Purkinje cell (primary cell): ENCODE results near the gene NCBP2L. TPM values are rescaled to one million over a fixed set of nuclear protein-coding genes. Genes with fewer than 3 reads are reported as not detected.

Source experiments
- polyA plus RNA-seq: library from polyadenylated mRNA; unstranded; fragments of >200 nt; fragmentation: Nextera tagmentation; gene quantifications from 2 replicates; pipeline ENCODE4 v1.2.1, GENCODE V29; 2014

Gene NCBP2L
- 1.4 TPM in 1 of 2 replicates, not detected in the other for polyA plus RNA-seq

GRCh38 chrX:107777536-107777832 lies at the start of gene NCBP2L:
Gene NCBP2L, plus strand, starts transcription at chrX:107777733. Its CDS starts 16,488 bp downstream, at chrX:107794221.

DNA sequence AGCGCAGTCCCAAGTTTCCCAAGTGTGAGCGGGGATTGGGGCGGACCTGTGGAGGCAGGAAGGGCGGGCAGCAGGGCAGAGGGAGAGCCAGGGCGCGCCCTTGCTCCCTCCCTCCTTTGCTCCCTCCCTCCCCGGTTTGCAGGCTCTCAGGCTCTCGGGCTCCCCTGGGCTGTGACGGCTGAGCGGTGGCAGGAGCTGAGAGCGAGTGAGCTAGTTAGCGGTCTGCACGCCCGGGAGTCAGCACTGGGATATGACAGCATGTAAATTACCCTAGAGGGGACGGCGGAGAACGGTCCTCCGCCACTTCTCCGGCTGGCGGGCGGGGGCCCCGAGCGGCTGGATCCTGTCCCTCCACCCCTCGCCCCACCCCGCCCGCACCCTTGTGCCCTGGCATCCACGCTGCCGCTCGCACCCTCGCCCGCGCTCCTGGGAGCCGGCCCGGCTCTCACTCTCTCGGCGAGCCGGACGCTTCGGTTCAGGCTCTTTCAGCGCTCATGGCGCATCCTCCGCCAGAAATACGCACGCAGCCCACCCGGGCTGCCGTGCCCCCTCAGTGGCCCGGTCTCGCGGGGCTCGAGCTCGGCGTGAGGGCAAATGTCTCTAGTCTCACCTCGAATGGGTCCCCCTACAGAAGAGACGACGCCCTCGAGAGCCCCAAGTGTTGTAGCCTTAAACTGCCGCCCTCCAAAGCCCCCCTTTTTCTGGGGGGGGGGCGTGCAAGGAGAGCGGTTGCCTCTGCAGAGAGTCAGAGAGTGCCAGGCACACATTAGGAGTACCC lies 1.6 kb upstream of the NCBP2L start, which contains the start of gene TSC22D3:
Gene TSC22D3, minus strand, starts transcription at position 54 of the 778 bp plus-strand sequence. CDS start 368 bp downstream, outside the sequence.

DNA sequence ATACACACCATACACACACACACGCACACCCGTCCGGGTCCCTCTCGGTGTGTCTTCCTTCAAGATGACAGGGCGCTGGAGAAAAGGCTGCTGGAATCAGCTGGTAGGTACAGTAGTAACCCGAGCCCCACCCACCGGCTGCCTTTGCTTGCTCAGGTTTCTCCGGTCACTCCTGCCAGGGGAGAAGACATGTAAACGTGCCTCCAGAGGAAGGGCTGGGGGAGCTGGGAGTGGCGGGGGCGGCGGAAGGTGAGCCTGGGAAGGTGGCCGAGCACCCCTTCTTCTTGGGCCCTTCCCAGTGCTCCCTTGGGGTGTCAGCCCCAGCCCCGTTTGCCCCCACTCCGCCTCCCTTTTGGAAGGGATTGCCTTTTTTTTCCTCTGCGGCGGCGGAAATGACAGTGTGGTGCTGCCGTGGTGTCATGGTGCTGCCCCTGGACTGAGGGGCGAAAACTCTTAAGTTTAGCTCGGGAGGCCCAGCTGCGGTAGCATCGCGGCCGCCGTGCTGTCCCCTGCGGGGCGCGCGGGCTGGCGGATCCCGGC lies 48.2 kb downstream of the NCBP2L start, which contains the start of gene MID2:
Gene MID2, plus strand, starts transcription at position 169 of the 540 bp plus-strand sequence. CDS start 561 bp downstream, outside the sequence.

Other genes with a start within 250 kb of the NCBP2L start
- gene PRPS1, start 149.2 kb upstream of the NCBP2L start, polyA plus RNA-seq: 30.1 and 34.1 TPM in 2 replicates
- 60.5 and 84.5 TPM in 2 replicates for gene TSC22D3, start 1.9 kb upstream of the NCBP2L start, polyA plus RNA-seq
- 2.7 and 5.4 TPM in 2 replicates for gene MID2, start 48.1 kb downstream of the NCBP2L start, polyA plus RNA-seq
- not detected in 2 replicates for gene TEX13B, start 204.6 kb downstream of the NCBP2L start, polyA plus RNA-seq